Measurements from ENCODE around the gene ZNRF1.
"Not testable (repeated sequence)": the region's sequence is repeated elsewhere in the genome, so short reads cannot be mapped to it uniquely, and the experiment has no call there.

- not testable (repeated sequence) for TF ChIP-seq EZH2 (IDR thresholded peaks at IDR 0.05; ENCODE audit: borderline replicate concordance, low read depth, low read length, poor library complexity, severe bottlenecking); CTCF (conservative IDR thresholded peaks at IDR 0.05; ENCODE audit: low read depth, low read length)
Observed at GRCh38 chr16:75091619-75092018, 92.8 kb downstream of the ZNRF1 start.
